Measurements from ENCODE around the gene ATG9A.

The ATG9A gene

DNA sequence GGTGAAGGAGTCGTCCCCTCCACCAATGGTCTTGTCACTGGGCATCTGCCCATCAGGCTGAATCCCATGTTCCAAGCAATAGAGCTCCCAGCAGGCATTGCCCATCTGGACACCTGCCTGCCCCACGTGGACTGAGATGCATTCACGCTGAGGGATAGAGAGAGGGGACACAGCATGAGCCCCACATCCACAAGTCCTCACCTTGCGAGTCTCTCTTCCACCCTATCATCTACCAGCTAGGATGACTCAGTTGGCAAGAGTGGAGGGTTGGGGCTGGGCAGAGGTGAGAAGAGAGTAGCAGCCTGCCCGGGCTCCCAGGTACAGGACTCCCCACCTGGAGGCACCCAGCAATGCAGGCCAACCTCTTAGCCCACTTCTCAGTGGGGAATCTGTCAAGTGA lies 22.6 kb upstream of the ATG9A start:
- Histone ChIP-seq H3K36me3 (ENCODE audit: control insufficient read depth, insufficient read depth, low read length, severe bottlenecking) (peaks cover 13% of the 10 kb centered on the region), H3K4me3 (ENCODE audit: low read length) (no peak overlapping the region), H3K9me3 (ENCODE audit: control insufficient read depth, low read length) (no peaks in the 10 kb centered on the region), H3K27me3 (replicated peaks; ENCODE audit: control insufficient read depth, insufficient read depth, low read length) (no peaks in the 10 kb centered on the region), H3K4me1 (ENCODE audit: control insufficient read depth, insufficient read depth, low read length) (peaks cover 50% of the 10 kb centered on the region), H3K9ac (ENCODE audit: low read length) (no peak overlapping the region)
- DNase-seq (ENCODE audit: low read depth) = no peak

DNA sequence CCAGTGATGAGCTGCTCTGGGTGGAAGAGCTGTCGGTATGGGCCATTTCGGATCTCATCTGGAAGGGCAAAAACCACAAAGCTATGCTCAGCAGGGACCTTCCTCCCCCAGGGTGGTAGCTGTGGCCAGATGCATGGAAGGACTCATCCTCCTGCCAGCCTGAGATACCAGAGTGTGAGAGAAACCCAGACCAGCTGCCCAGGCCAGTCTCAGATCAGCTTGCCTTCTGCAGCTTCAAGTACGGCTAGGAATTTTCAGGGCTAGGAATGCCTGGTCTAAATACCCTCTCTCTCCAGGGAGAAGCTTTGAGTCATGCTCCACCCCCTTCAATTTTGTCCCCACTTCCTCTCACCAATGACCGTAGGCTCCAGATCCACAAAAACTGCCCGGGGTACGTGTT lies 22.2 kb upstream of the ATG9A start:
- Histone ChIP-seq H3K4me1 (ENCODE audit: control insufficient read depth, insufficient read depth, low read length) (peaks cover 54% of the 10 kb centered on the region), H3K4me3 (ENCODE audit: low read length) (no peak overlapping the region), H3K36me3 (ENCODE audit: control insufficient read depth, insufficient read depth, low read length, severe bottlenecking) (peaks cover 13% of the 10 kb centered on the region), H3K27me3 (replicated peaks; ENCODE audit: control insufficient read depth, insufficient read depth, low read length) (no peaks in the 10 kb centered on the region), H3K9ac (ENCODE audit: low read length) (no peak overlapping the region), H3K9me3 (ENCODE audit: control insufficient read depth, low read length) (no peaks in the 10 kb centered on the region)
- no peak for DNase-seq (ENCODE audit: low read depth)

DNA sequence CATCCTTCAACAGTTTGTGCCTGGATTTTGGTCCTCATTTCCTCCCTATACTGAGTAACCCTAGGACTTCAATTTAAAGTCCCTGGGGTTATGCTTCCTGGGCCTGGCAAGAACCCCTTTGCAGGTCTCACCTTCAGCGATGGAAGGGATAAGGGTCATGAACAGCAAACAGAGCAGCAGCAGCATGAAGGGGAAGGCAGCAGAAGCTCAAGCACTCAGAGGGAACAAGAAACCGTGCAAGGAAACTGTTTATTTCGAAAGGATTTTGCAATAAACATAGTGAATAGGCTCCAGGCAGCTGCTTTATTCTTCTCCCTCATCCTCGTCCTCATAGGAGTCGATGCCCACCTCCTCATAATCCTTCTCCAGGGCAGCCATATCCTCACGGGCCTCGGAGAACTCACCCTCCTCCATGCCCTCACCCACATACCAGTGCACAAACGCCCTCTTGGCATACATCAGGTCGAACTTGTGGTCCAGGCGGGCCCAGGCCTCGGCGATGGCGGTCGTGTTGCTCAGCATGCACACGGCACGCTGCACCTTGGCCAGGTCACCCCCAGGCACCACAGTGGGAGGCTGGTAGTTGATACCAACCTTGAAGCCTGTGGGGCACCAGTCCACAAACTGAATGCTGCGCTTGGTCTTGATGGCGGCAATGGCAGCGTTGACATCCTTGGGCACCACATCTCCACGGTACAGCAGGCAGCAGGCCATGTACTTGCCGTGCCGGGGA lies 20.8 kb upstream of the ATG9A start:
- peaks cover 13% of the 10 kb centered on the region for H3K36me3 ChIP-seq (ENCODE audit: control insufficient read depth, insufficient read depth, low read length, severe bottlenecking)
- peak overlapping the region; percentile 44 for H3K4me3 ChIP-seq (ENCODE audit: low read length)
- peak; percentile 22 for DNase-seq (ENCODE audit: low read depth)
- no peaks in the 10 kb centered on the region for H3K27me3 ChIP-seq (replicated peaks; ENCODE audit: control insufficient read depth, insufficient read depth, low read length)
- peaks cover 64% of the 10 kb centered on the region for H3K4me1 ChIP-seq (ENCODE audit: control insufficient read depth, insufficient read depth, low read length)
- peak overlapping the region; percentile 77 for H3K9ac ChIP-seq (ENCODE audit: low read length)
- H3K9me3 ChIP-seq (ENCODE audit: control insufficient read depth, low read length) = no peaks in the 10 kb centered on the region

DNA sequence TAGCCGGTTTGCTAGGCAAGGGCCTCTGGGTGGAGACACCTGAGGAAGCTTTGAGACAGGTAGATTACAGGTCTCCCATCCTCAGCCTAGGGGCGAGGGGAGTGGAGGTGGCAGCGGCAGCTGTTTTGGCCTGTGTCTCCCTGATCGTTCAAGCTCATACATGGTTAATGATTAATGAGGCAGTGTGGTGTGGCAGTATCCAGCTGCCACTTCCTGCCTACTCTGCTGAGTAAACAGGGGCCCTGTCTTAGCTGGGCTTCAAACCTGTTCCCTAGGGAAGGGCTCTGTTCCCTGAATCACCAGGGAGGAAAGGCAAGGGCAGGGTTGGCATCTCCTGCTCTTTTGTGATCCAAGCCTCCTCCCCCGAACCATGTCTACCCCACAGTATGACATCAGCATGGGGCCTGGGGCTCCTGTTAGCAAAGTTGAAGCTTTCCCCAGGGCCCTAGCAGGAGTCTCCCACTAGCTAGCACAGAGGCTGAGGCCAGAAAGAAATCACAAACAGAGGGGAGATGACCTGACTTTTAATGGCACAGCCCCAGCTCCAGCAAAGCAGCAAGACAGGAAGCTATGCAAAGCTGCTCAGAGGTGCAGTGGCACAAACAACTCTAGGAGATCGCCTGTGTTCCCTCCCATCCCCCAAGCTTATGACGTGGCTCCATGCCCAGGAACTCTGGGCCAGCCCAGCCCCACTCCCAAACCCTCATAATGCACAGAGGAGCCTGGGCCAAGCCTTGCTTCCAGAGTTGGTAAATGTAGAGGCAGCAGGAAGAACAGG lies 20.0 kb upstream of the ATG9A start:
- peak overlapping the region; percentile 44 for H3K4me3 ChIP-seq (ENCODE audit: low read length)
- peak; percentile 78 for DNase-seq (ENCODE audit: low read depth)
- no peaks in the 10 kb centered on the region for H3K27me3 ChIP-seq (replicated peaks; ENCODE audit: control insufficient read depth, insufficient read depth, low read length)
- H3K36me3 ChIP-seq (ENCODE audit: control insufficient read depth, insufficient read depth, low read length, severe bottlenecking) = peaks cover 13% of the 10 kb centered on the region
- H3K4me1 ChIP-seq (ENCODE audit: control insufficient read depth, insufficient read depth, low read length) = peaks cover 66% of the 10 kb centered on the region
- H3K9ac ChIP-seq (ENCODE audit: low read length) = peak overlapping the region; percentile 77
- no peaks in the 10 kb centered on the region for H3K9me3 ChIP-seq (ENCODE audit: control insufficient read depth, low read length)

DNA sequence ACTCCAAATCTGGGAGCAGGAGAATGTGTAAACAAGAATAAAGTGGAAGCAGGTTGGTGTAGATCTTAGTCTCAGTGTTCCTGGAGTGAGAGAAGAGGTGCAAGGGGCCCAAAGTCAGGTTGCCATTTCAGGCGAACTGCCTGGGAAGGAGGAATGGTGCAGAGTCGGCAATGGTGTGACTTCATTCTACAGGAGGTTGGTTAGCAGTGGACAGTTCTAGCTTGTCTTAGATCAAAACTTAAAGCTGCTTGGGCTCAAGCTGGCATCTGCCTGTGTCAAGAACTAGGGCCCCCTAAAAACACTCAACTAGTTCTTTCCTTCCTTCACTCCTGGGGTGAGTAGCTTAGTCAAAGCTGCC lies 19.4 kb upstream of the ATG9A start:
- Histone ChIP-seq H3K9ac (ENCODE audit: low read length) (peak overlapping the region; percentile 77), H3K4me3 (ENCODE audit: low read length) (peak overlapping the region; percentile 26), H3K4me1 (ENCODE audit: control insufficient read depth, insufficient read depth, low read length) (peaks cover 62% of the 10 kb centered on the region), H3K9me3 (ENCODE audit: control insufficient read depth, low read length) (no peaks in the 10 kb centered on the region), H3K27me3 (replicated peaks; ENCODE audit: control insufficient read depth, insufficient read depth, low read length) (no peaks in the 10 kb centered on the region), H3K36me3 (ENCODE audit: control insufficient read depth, insufficient read depth, low read length, severe bottlenecking) (peaks cover 13% of the 10 kb centered on the region)
- DNase-seq (ENCODE audit: low read depth) = no peak

DNA sequence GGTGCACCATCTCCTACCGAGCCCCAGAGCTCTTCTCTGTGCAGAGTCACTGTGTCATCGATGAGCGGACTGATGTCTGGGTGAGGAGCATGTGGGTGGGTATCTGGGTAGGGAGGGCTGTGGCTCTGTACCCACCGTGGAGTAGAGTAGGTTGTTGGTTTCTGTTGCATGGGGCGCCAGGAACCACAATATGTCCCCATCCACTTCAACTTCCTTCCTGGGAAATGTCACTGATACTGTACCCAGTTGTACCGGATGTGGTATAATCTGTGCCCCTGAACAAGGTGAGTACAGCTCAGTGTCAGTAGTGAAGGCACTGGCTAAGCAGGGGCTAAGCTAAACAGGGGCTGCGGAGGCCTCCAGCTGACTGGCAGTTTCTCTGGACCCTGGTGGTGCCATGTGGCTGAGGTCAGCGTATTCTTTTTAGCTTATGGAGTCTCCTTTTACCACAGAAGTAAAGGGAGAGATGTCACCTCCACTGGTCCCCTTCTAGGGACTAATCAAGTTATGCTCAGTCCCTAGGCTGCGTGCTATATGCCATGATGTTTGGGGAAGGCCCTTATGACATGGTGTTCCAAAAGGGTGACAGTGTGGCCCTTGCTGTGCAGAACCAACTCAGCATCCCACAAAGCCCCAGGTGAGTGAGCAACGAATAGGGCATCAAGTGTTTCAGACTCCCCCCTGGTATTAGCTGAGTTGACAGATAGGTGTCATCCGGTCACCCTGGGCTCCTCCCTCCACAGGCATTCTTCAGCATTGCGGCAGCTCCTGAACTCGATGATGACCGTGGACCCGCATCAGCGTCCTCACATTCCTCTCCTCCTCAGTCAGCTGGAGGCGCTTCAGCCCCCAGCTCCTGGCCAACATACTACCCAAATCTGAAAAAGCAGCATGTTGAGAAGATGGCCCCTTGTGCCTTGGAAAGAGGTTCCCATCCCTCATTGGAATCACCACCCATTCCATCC lies 18.5 kb upstream of the ATG9A start:
- peaks cover 13% of the 10 kb centered on the region for H3K36me3 ChIP-seq (ENCODE audit: control insufficient read depth, insufficient read depth, low read length, severe bottlenecking)
- H3K9ac ChIP-seq (ENCODE audit: low read length) = no peak overlapping the region
- no peaks in the 10 kb centered on the region for H3K9me3 ChIP-seq (ENCODE audit: control insufficient read depth, low read length)
- H3K27me3 ChIP-seq (replicated peaks; ENCODE audit: control insufficient read depth, insufficient read depth, low read length) = no peaks in the 10 kb centered on the region
- H3K4me3 ChIP-seq (ENCODE audit: low read length) = no peak overlapping the region
- peaks cover 57% of the 10 kb centered on the region for H3K4me1 ChIP-seq (ENCODE audit: control insufficient read depth, insufficient read depth, low read length)
- DNase-seq (ENCODE audit: low read depth) = no peak

DNA sequence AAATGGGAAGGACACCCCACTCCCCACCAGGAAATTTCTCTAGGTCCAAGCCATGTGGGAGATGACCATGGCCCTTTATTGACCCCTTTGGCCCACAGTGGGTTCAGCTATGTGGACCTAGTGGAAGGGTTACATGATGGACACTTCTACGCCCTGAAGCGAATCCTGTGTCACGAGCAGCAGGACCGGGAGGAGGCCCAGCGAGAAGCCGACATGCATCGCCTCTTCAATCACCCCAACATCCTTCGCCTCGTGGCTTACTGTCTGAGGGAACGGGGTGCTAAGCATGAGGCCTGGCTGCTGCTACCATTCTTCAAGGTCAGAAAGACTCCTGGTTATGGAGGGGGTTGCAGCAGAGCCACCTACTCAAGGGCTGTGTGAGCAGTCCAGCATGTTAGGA lies 17.1 kb upstream of the ATG9A start:
- no peaks in the 10 kb centered on the region for H3K27me3 ChIP-seq (replicated peaks; ENCODE audit: control insufficient read depth, insufficient read depth, low read length)
- peaks cover 13% of the 10 kb centered on the region for H3K36me3 ChIP-seq (ENCODE audit: control insufficient read depth, insufficient read depth, low read length, severe bottlenecking)
- H3K4me1 ChIP-seq (ENCODE audit: control insufficient read depth, insufficient read depth, low read length) = peaks cover 51% of the 10 kb centered on the region
- DNase-seq (ENCODE audit: low read depth) = no peak
- peak overlapping the region; percentile 93 for H3K4me3 ChIP-seq (ENCODE audit: low read length)
- H3K9ac ChIP-seq (ENCODE audit: low read length) = peak overlapping the region; percentile 96
- H3K9me3 ChIP-seq (ENCODE audit: control insufficient read depth, low read length) = no peaks in the 10 kb centered on the region

DNA sequence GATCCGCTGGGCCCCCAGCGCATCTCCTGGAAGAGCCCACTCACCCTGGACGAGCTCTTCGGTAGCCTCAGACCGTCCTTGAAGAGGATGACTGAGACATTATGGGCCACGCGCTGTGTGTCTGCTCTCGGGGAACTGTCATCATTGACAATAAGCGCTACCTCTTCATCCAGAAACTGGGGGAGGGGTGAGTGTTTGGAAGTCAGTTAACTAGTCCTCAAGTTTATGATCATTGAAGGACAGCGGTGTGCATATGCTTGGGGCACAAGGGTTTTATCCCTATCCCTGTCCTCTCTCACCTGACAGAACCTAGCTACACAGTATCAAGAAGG lies 16.4 kb upstream of the ATG9A start:
- Histone ChIP-seq H3K27me3 (replicated peaks; ENCODE audit: control insufficient read depth, insufficient read depth, low read length) (no peaks in the 10 kb centered on the region), H3K4me1 (ENCODE audit: control insufficient read depth, insufficient read depth, low read length) (peaks cover 50% of the 10 kb centered on the region), H3K9me3 (ENCODE audit: control insufficient read depth, low read length) (no peaks in the 10 kb centered on the region), H3K9ac (ENCODE audit: low read length) (peak overlapping the region; percentile 96), H3K36me3 (ENCODE audit: control insufficient read depth, insufficient read depth, low read length, severe bottlenecking) (peaks cover 13% of the 10 kb centered on the region), H3K4me3 (ENCODE audit: low read length) (peak overlapping the region; percentile 93)
- DNase-seq (ENCODE audit: low read depth) = no peak

DNA sequence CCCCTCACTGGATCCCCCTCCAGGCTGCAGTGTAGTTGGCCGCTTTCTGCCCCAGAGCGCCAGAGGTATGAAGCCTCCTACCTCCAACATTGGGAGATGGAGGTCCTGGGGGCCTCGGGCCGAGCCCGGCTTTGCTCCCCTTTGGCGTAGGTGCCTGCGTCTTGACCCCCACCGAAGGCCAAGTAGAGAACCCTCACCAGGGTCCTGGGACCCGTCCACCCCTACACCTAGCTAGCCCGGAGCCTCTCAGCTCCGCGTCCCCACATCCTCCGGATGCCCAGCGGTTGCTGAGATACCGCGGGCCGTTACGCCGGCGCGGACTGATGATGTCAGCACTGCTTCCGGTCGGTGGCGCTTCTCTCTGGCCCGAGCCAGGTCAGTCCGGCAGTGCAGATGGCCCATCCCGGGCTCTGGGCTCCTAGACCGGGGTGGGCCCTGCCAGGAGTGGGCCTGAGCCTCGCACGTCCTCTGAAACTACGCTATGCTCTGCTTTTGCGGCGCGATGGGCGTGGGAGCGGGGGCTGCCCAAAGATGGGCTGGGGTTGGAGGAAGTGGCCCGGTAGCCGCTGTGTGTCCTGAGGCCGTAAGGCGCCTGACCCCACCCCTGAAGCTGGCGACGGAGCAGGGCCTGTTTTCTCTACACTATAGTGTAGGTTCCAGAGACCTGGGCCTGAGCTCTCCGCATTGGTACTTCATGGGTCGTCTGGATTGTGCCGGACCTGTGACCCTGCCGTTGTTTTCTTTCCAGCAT lies 15.9 kb upstream of the ATG9A start, which contains the start of the genes GLB1L and STK16:
TSS of gene GLB1L (minus strand) at position 297 of the 751 bp plus-strand sequence. CDS start 1,871 bp downstream, outside the sequence.
TSS of gene STK16 (plus strand) at position 332 of the 751 bp plus-strand sequence. CDS start 521 bp downstream, outside the sequence.
- peak within 1 kb of the TSS; percentile 93 for H3K4me3 ChIP-seq (ENCODE audit: low read length)
- peak; percentile 97 for DNase-seq (ENCODE audit: low read depth)
- H3K36me3 ChIP-seq (ENCODE audit: control insufficient read depth, insufficient read depth, low read length, severe bottlenecking) = peaks cover 11% of the 10 kb centered on the region
- H3K27me3 ChIP-seq (replicated peaks; ENCODE audit: control insufficient read depth, insufficient read depth, low read length) = no peaks in the 10 kb centered on the region
- H3K9me3 ChIP-seq (ENCODE audit: control insufficient read depth, low read length) = no peaks in the 10 kb centered on the region
- peak within 1 kb of the TSS; percentile 96 for H3K9ac ChIP-seq (ENCODE audit: low read length)
- H3K4me1 ChIP-seq (ENCODE audit: control insufficient read depth, insufficient read depth, low read length) = peaks cover 45% of the 10 kb centered on the region

DNA sequence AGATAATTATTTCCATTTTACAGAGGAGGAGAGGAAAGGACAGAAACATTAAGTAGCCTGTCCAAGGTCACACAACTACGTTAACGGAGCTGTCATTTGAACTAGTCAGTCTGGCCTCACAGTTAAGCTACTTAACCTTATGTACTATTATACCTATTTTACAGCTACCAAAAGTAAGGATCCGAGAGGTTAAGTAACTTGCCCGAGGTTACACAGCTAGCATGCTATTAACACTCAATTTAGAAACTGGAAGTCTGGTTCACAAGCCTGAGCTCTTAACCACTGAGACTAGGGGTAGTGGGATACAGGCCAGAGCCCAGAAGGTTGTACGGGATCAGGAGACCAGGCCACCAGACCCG lies 15.3 kb upstream of the ATG9A start:
- peak overlapping the region; percentile 96 for H3K9ac ChIP-seq (ENCODE audit: low read length)
- no peak for DNase-seq (ENCODE audit: low read depth)
- H3K27me3 ChIP-seq (replicated peaks; ENCODE audit: control insufficient read depth, insufficient read depth, low read length) = no peaks in the 10 kb centered on the region
- peak overlapping the region; percentile 93 for H3K4me3 ChIP-seq (ENCODE audit: low read length)
- no peaks in the 10 kb centered on the region for H3K9me3 ChIP-seq (ENCODE audit: control insufficient read depth, low read length)
- peaks cover 14% of the 10 kb centered on the region for H3K36me3 ChIP-seq (ENCODE audit: control insufficient read depth, insufficient read depth, low read length, severe bottlenecking)
- H3K4me1 ChIP-seq (ENCODE audit: control insufficient read depth, insufficient read depth, low read length) = peaks cover 40% of the 10 kb centered on the region

Measured in adipocyte (in vitro differentiated cells).